Measurements from ENCODE around the gene TLX2. TPM values are rescaled to one million over a fixed set of nuclear protein-coding genes. Genes with fewer than 3 reads are reported as not detected.
A peak's percentile ranks its signal among the peaks of the same experiment; 100 is the strongest.

TLX2 gene
- total and polyA plus RNA-seq, 2 of the 13 experiments (the other 11 are each of a cell fraction or from before 2014, with no cell fraction given): 0.05 to 0.20 TPM

GRCh38 chr2:74488643-74489481 lies 25.4 kb upstream of the TLX2 start (continued):
- TF ChIP-seq PBX3 (CRISPR knock-in tag; IDR thresholded peaks at IDR 0.05; ENCODE audit: borderline replicate concordance) (no peak), JUNB (CRISPR knock-in tag; IDR thresholded peaks at IDR 0.05; ENCODE audit: borderline replicate concordance) (peak; percentile 72; the same call in 1 of the 2 replicates), ZSCAN5A (CRISPR knock-in tag; IDR thresholded peaks at IDR 0.05; ENCODE audit: borderline replicate concordance) (no peak), ZNF331 (CRISPR knock-in tag; IDR thresholded peaks at IDR 0.05) (peak; percentile 74; the same call in 1 of the 2 replicates), ZNF274 (CRISPR knock-in tag; IDR thresholded peaks at IDR 0.05) (no peak; the same call in 1 of the 2 replicates), SOX13 (IDR thresholded peaks at IDR 0.05) (peak; percentile 81), SOX13 (CRISPR knock-in tag; conservative IDR thresholded peaks at IDR 0.05 in 1 of 2, IDR thresholded peaks at IDR 0.05 in 1 of 2) (peak in 1 of 2 experiments; percentile 90; a peak in 2 of 4 replicates), ZNF160 (CRISPR knock-in tag; IDR thresholded peaks at IDR 0.05) (peak; percentile 13; the same call in 1 of the 2 replicates), DZIP1 (CRISPR knock-in tag; IDR thresholded peaks at IDR 0.05) (no peak), MXI1 (IDR thresholded peaks at IDR 0.05; ENCODE audit: borderline replicate concordance, low read depth, low read length) (no peak), DPF2 (CRISPR knock-in tag; IDR thresholded peaks at IDR 0.05; ENCODE audit: borderline replicate concordance, low read depth) (peak; percentile 83), SP1 (IDR thresholded peaks at IDR 0.05) (no peak), SP1 (CRISPR knock-in tag; IDR thresholded peaks at IDR 0.05) (no peak; the same call in 1 of the 2 replicates), TP53 (CRISPR knock-in tag; conservative IDR thresholded peaks at IDR 0.05) (no peak), ZBTB20 (CRISPR knock-in tag; IDR thresholded peaks at IDR 0.05; ENCODE audit: borderline replicate concordance, low read depth) (0 out of 2 replicates have a peak, but pooled peaks have one; percentile 27), ZSCAN30 (CRISPR knock-in tag; IDR thresholded peaks at IDR 0.05) (0 out of 2 replicates have a peak, but pooled peaks have one; percentile 43), CHD2 (IDR thresholded peaks at IDR 0.05; ENCODE audit: low read depth, low read length) (no peak), MZF1 (CRISPR knock-in tag; IDR thresholded peaks at IDR 0.05; ENCODE audit: borderline replicate concordance) (no peak), CHD4 (IDR thresholded peaks at IDR 0.05; ENCODE audit: borderline replicate concordance, low read length) (peak; percentile 86; the same call in 1 of the 2 replicates), NFIC (IDR thresholded peaks at IDR 0.05; ENCODE audit: low read length) (peak; percentile 90), IKZF5 (CRISPR knock-in tag; IDR thresholded peaks at IDR 0.05) (peak; percentile 48; the same call in 1 of the 2 replicates), ZNF501 (CRISPR knock-in tag; IDR thresholded peaks at IDR 0.05) (0 out of 2 replicates have a peak, but pooled peaks have one; percentile 48), ZNF33B (CRISPR knock-in tag; IDR thresholded peaks at IDR 0.05) (peak; percentile 38; the same call in 1 of the 2 replicates), RFX1 (IDR thresholded peaks at IDR 0.05) (no peak)

All from HepG2 (cell line).